Measurements from ENCODE around the gene ARHGAP42.

DNA sequence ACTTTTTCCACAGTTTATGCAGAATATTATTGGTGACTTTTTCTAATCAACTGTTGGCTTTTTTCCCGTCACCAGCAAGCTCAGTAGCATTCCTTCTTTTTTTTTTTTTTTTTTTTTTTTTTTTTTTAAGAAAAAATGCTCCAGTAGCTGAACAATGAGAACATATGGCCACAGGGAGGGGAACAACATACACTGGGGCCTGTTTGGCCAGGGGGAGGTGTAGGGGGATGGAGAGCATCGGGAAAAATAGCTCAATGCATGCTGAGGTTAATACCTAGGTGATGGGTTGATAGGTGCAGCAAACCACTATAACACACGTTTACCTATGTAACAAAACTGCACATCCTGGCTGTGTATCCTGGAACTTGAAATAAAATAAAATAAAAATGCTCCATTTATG lies 82.5 kb downstream of the ARHGAP42 start:
- TF ChIP-seq, protein P1, sequence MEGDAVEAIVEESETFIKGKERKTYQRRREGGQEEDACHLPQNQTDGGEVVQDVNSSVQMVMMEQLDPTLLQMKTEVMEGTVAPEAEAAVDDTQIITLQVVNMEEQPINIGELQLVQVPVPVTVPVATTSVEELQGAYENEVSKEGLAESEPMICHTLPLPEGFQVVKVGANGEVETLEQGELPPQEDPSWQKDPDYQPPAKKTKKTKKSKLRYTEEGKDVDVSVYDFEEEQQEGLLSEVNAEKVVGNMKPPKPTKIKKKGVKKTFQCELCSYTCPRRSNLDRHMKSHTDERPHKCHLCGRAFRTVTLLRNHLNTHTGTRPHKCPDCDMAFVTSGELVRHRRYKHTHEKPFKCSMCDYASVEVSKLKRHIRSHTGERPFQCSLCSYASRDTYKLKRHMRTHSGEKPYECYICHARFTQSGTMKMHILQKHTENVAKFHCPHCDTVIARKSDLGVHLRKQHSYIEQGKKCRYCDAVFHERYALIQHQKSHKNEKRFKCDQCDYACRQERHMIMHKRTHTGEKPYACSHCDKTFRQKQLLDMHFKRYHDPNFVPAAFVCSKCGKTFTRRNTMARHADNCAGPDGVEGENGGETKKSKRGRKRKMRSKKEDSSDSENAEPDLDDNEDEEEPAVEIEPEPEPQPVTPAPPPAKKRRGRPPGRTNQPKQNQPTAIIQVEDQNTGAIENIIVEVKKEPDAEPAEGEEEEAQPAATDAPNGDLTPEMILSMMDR (IDR thresholded peaks at IDR 0.05): no peak
- no peak for TF ChIP-seq POLR2A (IDR thresholded peaks at IDR 0.05)
